Esophagus (tissue), 2 donors: Measurements from ENCODE around the gene ZP3. TPM values are rescaled to one million over a fixed set of nuclear protein-coding genes. Genes with fewer than 3 reads are reported as not detected.
"Not testable (repeated sequence)": the region's sequence is repeated elsewhere in the genome, so short reads cannot be mapped to it uniquely, and the experiment has no call there.

ENCODE experiments used
- H3K27ac ChIP-seq, 2 donors: one replicate each; pipeline ENCODE4 v1.5.1; 2013; ENCODE audit warnings: low read depth in 2 of 2, mild to moderate bottlenecking in 2 of 2, inconsistent platforms in 1 of 2, low read length in 1 of 2, moderate library complexity in 1 of 2
- H3K27me3 ChIP-seq, 2 donors: one replicate each; pipeline ENCODE4 v1.6.1; 2013; ENCODE audit warnings: low read length in 2 of 2, control low read depth in 1 of 2, mild to moderate bottlenecking in 1 of 2; ENCODE audit not compliant: insufficient read depth in 2 of 2, control insufficient read depth in 1 of 2
- H3K36me3 ChIP-seq, 2 donors: one replicate each; pipeline ENCODE4 v1.6.1; 2013; ENCODE audit warnings: low read length in 1 of 2; ENCODE audit not compliant: control insufficient read depth in 2 of 2, insufficient read depth in 2 of 2
- H3K4me1 ChIP-seq, 2 donors: one replicate each; pipeline ENCODE4 v1.6.1; 2013; ENCODE audit warnings: low read length in 1 of 2; ENCODE audit not compliant: control insufficient read depth in 2 of 2, insufficient read depth in 2 of 2
- H3K4me3 ChIP-seq, 2 donors: one replicate each; pipeline ENCODE4 v1.5.1; 2013; ENCODE audit warnings: low read length in 2 of 2, mild to moderate bottlenecking in 2 of 2, low read depth in 1 of 2, moderate library complexity in 1 of 2
- H3K9me3 ChIP-seq, 2 donors: one replicate each; pipeline ENCODE4 v1.6.1; 2013; ENCODE audit warnings: mild to moderate bottlenecking in 2 of 2, low read depth in 1 of 2, low read length in 1 of 2, moderate library complexity in 1 of 2; ENCODE audit not compliant: control insufficient read depth in 2 of 2, insufficient read depth in 1 of 2
- WGBS, 2 donors: extraction: QIAGEN DNeasy Blood & Tissue Kit; methylation state at CpG; one replicate each; pipeline ENCODE4 v1.1.7; 2013; 5-methylcytosine and 5-hydroxymethylcytosine counted together
- polyA plus RNA-seq, 2 donors: library from polyadenylated mRNA; stranded (reverse); fragments of 200-250 nt; gene quantifications; one replicate each; pipeline ENCODE4 v1.2.3, GENCODE V29; 2013
- donor health status: healthy with polysubstance abuse.
- donor health status: Bipolar disorder and iron deficiency.

The ZP3 gene
- polyA plus RNA-seq, 2 donors: 4.3 to 6.9 TPM

DNA sequence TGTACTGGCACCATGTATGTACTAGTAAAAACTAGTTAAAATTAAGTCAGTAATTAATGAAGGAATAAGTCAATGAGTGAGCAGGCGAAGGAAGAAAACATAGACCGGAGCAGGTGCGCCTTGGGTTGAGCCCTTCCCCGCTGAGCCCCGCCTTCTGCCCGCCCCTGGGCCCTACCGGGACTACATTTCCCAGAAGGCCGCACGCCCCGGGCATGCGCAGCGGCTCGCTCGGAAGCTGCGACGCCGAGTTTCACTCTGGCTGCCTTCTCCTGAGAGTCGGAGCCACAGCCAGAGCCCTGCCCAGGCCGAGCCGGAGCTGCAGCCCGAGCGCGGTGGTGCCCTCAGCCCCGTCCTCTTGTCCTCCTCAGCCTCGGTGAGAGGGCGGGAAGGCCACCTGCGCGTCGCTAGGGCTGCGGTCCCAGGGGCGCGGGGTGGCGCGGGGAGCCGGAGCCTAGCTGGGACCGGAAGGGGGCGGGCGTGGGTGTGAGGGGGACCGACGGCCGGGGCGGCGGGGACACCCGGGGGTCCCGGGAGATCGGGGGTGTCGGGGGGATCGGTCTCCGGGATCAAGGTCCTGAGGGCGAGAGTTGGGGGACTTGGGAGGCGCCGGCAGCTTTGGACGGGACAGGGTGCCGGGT, 36.8 kb downstream of the ZP3 start, which contains the start of gene DTX2:
Gene DTX2, plus strand, starts transcription at position 246 of the 638 bp plus-strand sequence. CDS start 18,801 bp downstream, outside the sequence.
- 2% methylated on average over 15 to 21 of the region's 54 CpGs for WGBS, 2 donors
- peak within 1 kb of the TSS; percentile 59 to 82 for H3K27ac ChIP-seq
- not testable (repeated sequence) for H3K9me3 ChIP-seq, H3K27me3 ChIP-seq, H3K36me3 ChIP-seq, H3K4me1 ChIP-seq
- H3K4me3 ChIP-seq: peak within 1 kb of the TSS; percentile 44 to 54

DNA sequence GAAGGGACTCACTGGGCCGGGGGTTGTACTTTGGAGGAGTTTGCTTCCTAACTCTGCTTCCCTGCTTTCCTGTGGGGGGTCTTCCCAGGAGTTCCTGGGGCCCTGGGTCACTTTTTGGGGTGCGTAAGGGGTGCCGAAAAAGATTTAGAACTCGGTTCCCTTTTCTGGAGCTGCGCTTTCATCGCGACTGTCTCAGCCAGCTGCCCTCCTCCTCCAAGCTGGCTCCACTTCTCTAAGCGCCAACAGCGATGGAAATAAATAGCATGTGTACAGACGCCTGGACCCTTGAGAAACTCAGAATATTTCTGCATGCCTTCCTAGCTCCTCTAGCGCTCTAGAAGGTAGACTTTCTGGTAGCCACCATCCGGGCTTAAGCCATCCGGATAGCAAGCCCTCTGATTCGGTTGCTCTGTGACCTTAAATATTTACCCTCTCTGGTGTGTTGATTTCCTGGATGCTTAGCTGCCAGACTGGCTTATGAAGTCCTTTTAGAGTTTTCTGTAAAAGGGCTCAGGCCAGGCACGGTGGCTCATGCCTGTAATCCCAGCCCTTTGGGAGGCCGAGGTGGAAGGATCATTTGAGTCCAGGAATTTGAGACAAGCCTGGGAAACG, 37.6 kb downstream of the ZP3 start:
- not testable (repeated sequence) for H3K9me3 ChIP-seq, H3K27me3 ChIP-seq, H3K4me1 ChIP-seq, H3K27ac ChIP-seq, H3K4me3 ChIP-seq, H3K36me3 ChIP-seq
- WGBS, 2 donors: no CpG with 5 or more reads among the region's 17 CpGs

DNA sequence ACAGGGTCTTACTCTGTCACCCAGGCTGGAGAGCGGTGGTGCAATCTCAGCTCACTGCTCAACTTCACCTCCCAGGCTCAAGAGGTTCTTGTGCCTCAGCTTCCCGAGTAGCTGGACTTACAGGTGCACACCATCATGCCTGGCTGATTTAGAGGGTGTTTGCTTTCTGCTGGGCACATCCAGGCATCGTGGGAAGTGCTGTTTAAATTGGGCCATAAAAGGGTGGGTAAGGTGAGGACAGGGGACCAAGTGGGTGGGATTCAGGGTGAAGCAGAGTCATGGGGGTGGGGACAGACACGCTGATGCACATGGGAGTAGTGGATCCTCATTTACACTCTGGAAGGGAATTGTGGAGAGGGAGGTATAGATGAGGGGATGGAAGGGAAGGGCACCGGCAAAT, 40.2 kb downstream of the ZP3 start:
- not testable (repeated sequence) for H3K27me3 ChIP-seq, H3K36me3 ChIP-seq, H3K4me1 ChIP-seq, H3K9me3 ChIP-seq
- 62 to 73% methylated on average over 4 of the region's 5 CpGs for WGBS, 2 donors
- H3K27ac ChIP-seq: peak overlapping the region in 1 of 2 donors; percentile 4
- H3K4me3 ChIP-seq: peak overlapping the region in 1 of 2 donors; percentile 19

DNA sequence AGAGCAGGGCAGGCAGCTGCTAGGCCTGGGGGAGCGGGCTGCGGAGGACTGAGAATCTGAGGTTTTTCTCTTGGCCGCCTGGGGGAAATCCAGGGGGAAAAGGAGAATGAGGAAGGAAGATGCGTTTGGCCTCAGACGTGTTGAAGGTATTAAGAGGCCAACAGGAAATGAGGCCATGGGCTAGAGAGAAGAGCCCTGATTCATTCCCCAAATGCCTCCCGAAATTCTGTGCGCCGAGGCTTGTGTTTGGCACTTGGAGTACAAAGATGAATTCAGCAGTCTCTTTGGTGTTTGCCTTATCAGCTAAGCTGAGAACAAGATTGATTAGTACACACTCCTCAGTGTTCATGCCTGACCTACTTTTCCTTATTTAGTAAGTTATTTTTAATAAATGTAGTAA, 41.2 kb downstream of the ZP3 start:
- H3K36me3 ChIP-seq, H3K4me3 ChIP-seq, H3K27ac ChIP-seq, H3K9me3 ChIP-seq, H3K27me3 ChIP-seq, H3K4me1 ChIP-seq: not testable (repeated sequence)
- WGBS, 2 donors: no CpG with 5 or more reads among the region's 8 CpGs

DNA sequence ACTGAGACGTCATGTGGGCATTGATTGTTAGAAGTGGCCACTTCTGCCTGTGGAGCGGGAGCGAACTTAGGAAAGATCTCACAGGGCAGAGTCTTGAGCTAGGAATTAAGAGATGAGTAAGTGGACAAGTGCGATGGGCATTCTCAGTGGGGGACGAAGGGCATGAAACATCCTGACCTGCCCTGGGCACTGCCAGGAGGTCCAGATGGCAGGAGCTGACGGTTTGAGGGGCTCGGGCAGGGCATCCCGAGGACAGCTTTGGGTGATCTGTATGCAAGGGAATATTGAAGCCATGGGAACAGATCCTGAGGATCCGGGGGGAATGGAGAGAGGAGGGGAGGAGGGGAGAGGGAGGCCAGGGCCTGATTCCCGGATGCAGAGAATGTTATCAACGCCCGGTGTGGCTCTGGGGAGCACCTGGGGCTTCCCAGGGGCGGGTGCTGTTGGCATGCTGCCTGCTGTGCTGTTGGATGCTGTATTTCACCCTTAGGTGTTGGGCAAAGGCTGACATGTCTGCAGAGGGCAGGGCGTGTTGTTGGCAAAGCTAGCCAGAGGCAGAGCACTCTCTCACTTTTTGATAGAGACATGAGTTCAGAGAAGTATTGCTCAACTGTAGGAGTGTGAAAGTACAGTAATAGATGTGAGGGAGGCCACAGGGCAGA, 43.1 kb downstream of the ZP3 start:
- H3K36me3 ChIP-seq, H3K27me3 ChIP-seq, H3K9me3 ChIP-seq, H3K4me1 ChIP-seq, H3K4me3 ChIP-seq: not testable (repeated sequence)
- WGBS, 2 donors: 47 to 49% methylated on average over 10 of the region's 14 CpGs
- peak overlapping the region; percentile 5 to 55 for H3K27ac ChIP-seq

GRCh38 chr7:76471556-76472221, 46.9 kb downstream of the ZP3 start:
- not testable (repeated sequence) for H3K27ac ChIP-seq
- WGBS, 2 donors: 87 to 88% methylated on average over 8 to 10 of the region's 10 CpGs

DNA sequence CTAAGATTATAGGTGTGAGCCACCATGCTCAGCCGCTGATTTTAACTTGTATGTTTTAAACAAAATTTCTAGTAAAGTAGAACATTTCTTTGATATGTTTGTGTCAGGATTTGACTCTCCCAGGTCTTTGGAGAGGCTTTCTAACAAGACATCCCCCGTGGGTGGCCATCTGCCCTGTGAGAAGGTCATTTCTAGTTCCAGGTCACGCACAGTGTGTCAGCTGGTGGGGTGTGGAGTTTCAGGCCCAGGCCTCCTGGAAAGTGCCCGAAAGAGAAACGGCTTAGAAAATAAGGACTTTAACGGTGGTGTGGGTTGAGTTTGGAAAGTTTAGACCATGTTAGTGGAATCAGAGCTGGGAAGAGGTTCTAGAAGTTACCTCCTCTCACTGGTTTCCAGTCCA, 48.3 kb downstream of the ZP3 start:
- not testable (repeated sequence) for H3K4me1 ChIP-seq, H3K27me3 ChIP-seq, H3K4me3 ChIP-seq, H3K36me3 ChIP-seq, H3K27ac ChIP-seq, H3K9me3 ChIP-seq
- 97 to 100% methylated on average over 2 of the region's 6 CpGs for WGBS, 2 donors

More at GRCh38 chr7:76471556-76472221, 46.9 kb downstream of the ZP3 start:
- not testable (repeated sequence) for H3K27me3 ChIP-seq, H3K4me1 ChIP-seq, H3K4me3 ChIP-seq, H3K9me3 ChIP-seq, H3K36me3 ChIP-seq

- H3K4me1 ChIP-seq, H3K27me3 ChIP-seq, H3K9me3 ChIP-seq, H3K36me3 ChIP-seq, H3K27ac ChIP-seq, H3K4me3 ChIP-seq: not testable (repeated sequence)
- 60 to 76% methylated on average over 1 to 6 of the region's 11 CpGs for WGBS, 2 donors
These were observed 51.5 kb downstream of the ZP3 start for GRCh38 chr7:76476280-76476679.

DNA sequence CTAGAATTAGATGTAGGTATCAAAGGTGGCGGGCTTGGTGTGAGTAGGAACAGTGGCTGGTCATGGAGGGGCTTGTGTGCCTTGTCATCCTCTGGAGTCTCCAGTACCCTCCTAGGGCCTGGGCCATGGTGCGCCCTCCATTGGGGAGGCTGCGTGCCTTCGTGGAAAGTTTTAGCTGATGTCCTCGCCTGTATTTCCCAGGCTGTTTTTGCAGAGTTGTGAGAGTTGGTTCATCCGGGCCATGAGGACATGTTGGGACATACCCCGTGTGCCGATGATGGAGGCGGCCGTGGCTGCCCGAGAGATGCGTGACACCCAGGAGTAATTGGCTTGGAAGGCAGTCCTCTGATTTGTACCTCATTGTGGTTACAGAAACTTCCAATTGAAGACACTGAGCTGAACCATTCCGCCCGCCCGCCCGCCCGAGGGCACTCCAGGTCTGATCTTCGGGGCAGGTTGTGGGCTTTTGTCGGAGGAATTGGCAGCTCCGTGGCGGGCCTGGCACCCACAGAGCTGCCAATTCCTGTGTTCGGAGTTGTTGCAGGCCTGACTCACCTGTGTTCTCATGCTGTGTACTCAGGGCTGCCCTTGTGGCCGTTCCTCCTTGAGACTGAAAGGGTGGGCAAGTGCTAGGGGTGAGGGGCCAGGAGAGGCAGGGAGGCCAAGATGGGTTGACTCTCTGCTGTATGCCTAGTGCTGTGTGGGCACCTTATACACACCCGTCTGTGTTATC, 52.2 kb downstream of the ZP3 start:
- WGBS, 2 donors: 57 to 71% methylated on average over 20 to 23 of the region's 24 CpGs
- not testable (repeated sequence) for H3K4me3 ChIP-seq, H3K36me3 ChIP-seq, H3K4me1 ChIP-seq, H3K27me3 ChIP-seq, H3K9me3 ChIP-seq
- peak overlapping the region; percentile 14 to 60 for H3K27ac ChIP-seq
